Endothelial cell of umbilical vein (primary cell): ENCODE results near the gene ZNF385D. TPM values are rescaled to one million over a fixed set of nuclear protein-coding genes. Genes with fewer than 3 reads are reported as not detected.

Source experiments
- BruUV-seq: library from RNA; stranded (reverse); fragments of 400-500 nt; replicated peaks from 2 replicates; lab custom pipeline; 2021; lab: Mats Ljungman, UMichigan
- CTCF ChIA-PET: fragments of 300-600, 350-600 bp; sonication (Branson Sonifier 250); formaldehyde crosslinking; loops from one replicate; lab custom pipeline; 2021; ENCODE audit warnings: antibody characterized with exemption, inconsistent platforms; lab: Charles Lee
- POLR2A ChIA-PET: fragments of 300-600, 350-600 bp; sonication (Branson Sonifier 250); formaldehyde crosslinking; loops from one replicate; lab custom pipeline; 2021; ENCODE audit warnings: antibody characterized with exemption, inconsistent platforms; lab: Charles Lee
- DNase-seq: peaks from one replicate; pipeline ENCODE4 v3.0.0-alpha.2; 2011; ENCODE audit warnings: low read depth, low spot score
- FAIRE-seq: peaks from 2 replicates; lab custom pipeline; 2011; peaks lifted over from hg19 to GRCh38; lab: Jason Lieb, UNC
- H2AFZ ChIP-seq: 2 replicates; pipeline ENCODE4 v1.6.0; 2012; ENCODE audit warnings: low read depth, low read length, control low read depth, inconsistent platforms
- H3K27ac ChIP-seq: 2 replicates; pipeline ENCODE4 v1.5.1; 2011; ENCODE audit warnings: low read depth, mild to moderate bottlenecking, control low read depth, low read length, moderate library complexity; ENCODE audit not compliant: insufficient read depth
- H3K27me3 ChIP-seq, 2 experiments: 2 replicates each; pipeline versions ENCODE4 v1.6.0 to v1.6.1; 2011; ENCODE audit warnings: low read length in 2 of 2, mixed read lengths in 1 of 2; ENCODE audit not compliant: control insufficient read depth in 2 of 2, insufficient read depth in 2 of 2
- H3K36me3 ChIP-seq, 2 experiments: 2 replicates in 1 of 2; 3 replicates in 1 of 2; pipeline ENCODE4 v1.5.1; 2011; ENCODE audit warnings: low read length in 2 of 2, mild to moderate bottlenecking in 1 of 2, moderate library complexity in 1 of 2; ENCODE audit not compliant: control insufficient read depth in 2 of 2, insufficient read depth in 2 of 2; ENCODE audit errors: extremely low read depth in 1 of 2
- H3K4me1 ChIP-seq: 3 replicates; pipeline ENCODE4 v1.5.1; 2011; ENCODE audit warnings: mild to moderate bottlenecking, low read length; ENCODE audit not compliant: control insufficient read depth, insufficient read depth; ENCODE audit errors: extremely low read depth
- H3K4me2 ChIP-seq: 2 replicates; pipeline ENCODE4 v1.6.1; 2011; ENCODE audit warnings: low read length, control low read depth, mixed read lengths; ENCODE audit not compliant: insufficient read depth
- H3K4me3 ChIP-seq, 3 experiments: fragments of 200-600 bp in 1 of 3; sonication (generic), shearing (Covaris generic) in 1 of 3; replicated peaks in 1 of 3; 2 replicates each; pipeline ENCODE4 v1.5.1; 2011 to 2016; ENCODE audit warnings: control low read depth in 3 of 3, low read length in 3 of 3, mild to moderate bottlenecking in 2 of 3, inconsistent platforms in 1 of 3, low read depth in 1 of 3, moderate library complexity in 1 of 3; ENCODE audit not compliant: insufficient read depth in 1 of 3
- H3K79me2 ChIP-seq: 2 replicates; pipeline ENCODE4 v1.6.0; 2012; ENCODE audit warnings: low read length, inconsistent platforms; ENCODE audit not compliant: control insufficient read depth, insufficient read depth
- H3K9ac ChIP-seq: replicated peaks from 2 replicates; pipeline ENCODE3; 2011; ENCODE audit warnings: low read length, control low read depth; ENCODE audit not compliant: insufficient read depth; ENCODE audit errors: extremely low read depth
- H3K9me1 ChIP-seq: replicated peaks from 3 replicates; pipeline ENCODE4 v1.6.0; 2011; ENCODE audit warnings: mild to moderate bottlenecking, low read length; ENCODE audit not compliant: control insufficient read depth, insufficient read depth; ENCODE audit errors: extremely low read depth
- H3K9me3 ChIP-seq: replicated peaks from 2 replicates; pipeline ENCODE4 v1.5.1; 2012; ENCODE audit warnings: low read length, inconsistent platforms; ENCODE audit not compliant: control insufficient read depth, insufficient read depth
- H4K20me1 ChIP-seq: replicated peaks from 2 replicates; pipeline ENCODE3; 2011; ENCODE audit warnings: mild to moderate bottlenecking, low read length; ENCODE audit not compliant: control insufficient read depth, insufficient read depth; ENCODE audit errors: extremely low read depth
- EZH2 ChIP-seq: IDR thresholded peaks from 2 replicates; pipeline ENCODE4 v1.6.1; 2012; ENCODE audit warnings: borderline replicate concordance, low read depth, mild to moderate bottlenecking, moderate library complexity, low read length, inconsistent platforms; ENCODE audit not compliant: severe bottlenecking
- FOS ChIP-seq: IDR thresholded peaks from 2 replicates; pipeline ENCODE4 v1.6.1; 2011; ENCODE audit warnings: mild to moderate bottlenecking, low read length, moderate library complexity, borderline replicate concordance; ENCODE audit not compliant: insufficient read depth
- GATA2 ChIP-seq: IDR thresholded peaks from 2 replicates; pipeline ENCODE4 v1.7.0; 2011; ENCODE audit warnings: low read depth, mild to moderate bottlenecking, moderate library complexity, mixed read lengths, low read length; ENCODE audit not compliant: insufficient read length, insufficient read depth
- JUN ChIP-seq: IDR thresholded peaks from 2 replicates; pipeline ENCODE4 v1.6.1; 2011; ENCODE audit warnings: borderline replicate concordance, low read depth; ENCODE audit not compliant: insufficient read length, insufficient read depth
- MYC ChIP-seq: IDR thresholded peaks from one replicate; pipeline ENCODE4 v1.6.1; 2011; ENCODE audit warnings: mild to moderate bottlenecking, low read depth, low read length
- POLR2A ChIP-seq: IDR thresholded peaks from 2 replicates; pipeline ENCODE4 v1.6.1; 2012; ENCODE audit warnings: low read depth, mild to moderate bottlenecking, control low read depth, low read length
- POLR2AphosphoS5 ChIP-seq: IDR thresholded peaks from 2 replicates; pipeline ENCODE4 v1.6.1; 2012; ENCODE audit warnings: low read depth, mild to moderate bottlenecking, control low read depth, low read length, moderate library complexity; ENCODE audit not compliant: insufficient read depth
- dilution Hi-C: fragments of 300-500 bp; cut with MboI; formaldehyde crosslinking; loops from one replicate; pipeline ENCODE4 v1.15.0; 2019; ENCODE audit warnings: low sequenced_read_pairs; ENCODE audit not compliant: extremely low pct_ligation_motif_present
- intact Hi-C: fragments of 100-400 bp; cut with micrococcal nuclease; formaldehyde crosslinking; loops from one replicate; pipeline ENCODE4 v1.10.0; 2022
- polyA plus RNA-seq, 4 experiments: library from polyadenylated mRNA; depleted of rRNA in 3 of 4; stranded (reverse) in 3 of 4; unstranded in 1 of 4; fragments of >200 nt; gene quantifications; 2 replicates each; pipeline versions ENCODE4 v1.2.1 to v1.2.3, GENCODE V29; 2011 to 2012; ENCODE audit warnings: missing spikeins in 1 of 4
- total RNA-seq: library from RNA; stranded (reverse); gene quantifications from 2 replicates; pipeline ENCODE4 v1.2.3, GENCODE V29; 2021
- TF ChIP-seq, protein P1 (sequence below), 2 donors: IDR thresholded peaks; 1 replicate in 1 of 2; 2 replicates in 1 of 2; pipeline ENCODE4 v1.5.1; 2011; ENCODE audit warnings: low read length in 2 of 2, mild to moderate bottlenecking in 2 of 2, moderate library complexity in 2 of 2, control low read depth in 1 of 2, inconsistent platforms in 1 of 2, low read depth in 1 of 2; ENCODE audit not compliant: insufficient read depth in 1 of 2; ENCODE audit errors: extremely low read depth in 1 of 2
- TF ChIP-seq, protein P2 (sequence below): IDR thresholded peaks from 2 replicates; pipeline ENCODE4 v1.6.1; 2011; ENCODE audit not compliant: insufficient read depth, insufficient read length

The ZNF385D gene
- total and polyA plus RNA-seq, 2 donors (not counting 3 experiments of a cell fraction or from before 2014, with no cell fraction given), result not detected

DNA sequence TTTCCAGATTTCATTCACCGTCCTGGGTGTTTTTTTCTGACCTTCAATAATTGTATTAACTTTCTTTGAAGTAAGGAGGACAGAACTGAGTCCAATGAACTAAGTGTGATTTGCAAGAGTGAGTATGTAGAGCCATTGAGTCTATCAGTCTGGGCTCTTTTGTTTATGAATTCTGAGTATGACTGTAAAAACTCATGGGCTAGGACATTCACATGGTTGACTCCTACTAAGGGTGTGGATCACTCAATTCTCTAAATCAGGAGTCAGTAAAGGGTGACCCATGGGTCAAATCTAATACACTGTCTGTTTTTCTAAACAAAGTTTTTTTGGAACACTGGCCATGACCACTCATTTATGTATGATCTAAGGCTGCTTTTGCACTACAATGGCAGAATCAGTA lies 269.0 kb downstream of the ZNF385D start:
- Histone ChIP-seq H3K4me1 (no peaks in the 10 kb centered on the region), H3K27me3 (no peaks in the 10 kb centered on the region), H3K79me2 (no peaks in the 10 kb centered on the region), H3K9ac (no peak overlapping the region), H3K9me1 (no peaks in the 10 kb centered on the region), H3K36me3 (no peaks in the 10 kb centered on the region), H3K4me2 (no peak overlapping the region), H3K27ac (no peak overlapping the region), H3K4me3 (no peak overlapping the region), H2AFZ (no peak overlapping the region), H4K20me1 (no peaks in the 10 kb centered on the region), H3K9me3 (no peaks in the 10 kb centered on the region)
- no TSS peak for BruUV-seq
- FAIRE-seq (no peak), DNase-seq (no peak)
- TF ChIP-seq POLR2AphosphoS5, result no peak
- no peak for TF ChIP-seq MYC
- TF ChIP-seq, protein P1, sequence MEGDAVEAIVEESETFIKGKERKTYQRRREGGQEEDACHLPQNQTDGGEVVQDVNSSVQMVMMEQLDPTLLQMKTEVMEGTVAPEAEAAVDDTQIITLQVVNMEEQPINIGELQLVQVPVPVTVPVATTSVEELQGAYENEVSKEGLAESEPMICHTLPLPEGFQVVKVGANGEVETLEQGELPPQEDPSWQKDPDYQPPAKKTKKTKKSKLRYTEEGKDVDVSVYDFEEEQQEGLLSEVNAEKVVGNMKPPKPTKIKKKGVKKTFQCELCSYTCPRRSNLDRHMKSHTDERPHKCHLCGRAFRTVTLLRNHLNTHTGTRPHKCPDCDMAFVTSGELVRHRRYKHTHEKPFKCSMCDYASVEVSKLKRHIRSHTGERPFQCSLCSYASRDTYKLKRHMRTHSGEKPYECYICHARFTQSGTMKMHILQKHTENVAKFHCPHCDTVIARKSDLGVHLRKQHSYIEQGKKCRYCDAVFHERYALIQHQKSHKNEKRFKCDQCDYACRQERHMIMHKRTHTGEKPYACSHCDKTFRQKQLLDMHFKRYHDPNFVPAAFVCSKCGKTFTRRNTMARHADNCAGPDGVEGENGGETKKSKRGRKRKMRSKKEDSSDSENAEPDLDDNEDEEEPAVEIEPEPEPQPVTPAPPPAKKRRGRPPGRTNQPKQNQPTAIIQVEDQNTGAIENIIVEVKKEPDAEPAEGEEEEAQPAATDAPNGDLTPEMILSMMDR (IDR thresholded peaks at IDR 0.05; ENCODE audit: extremely low read depth in 1 of 2, insufficient read depth in 1 of 2, low read depth in 1 of 2, low read length in 2 of 2), result no peak
- no peak for TF ChIP-seq EZH2
- TF ChIP-seq JUN, result no peak
- no peak for TF ChIP-seq FOS
- no peak for TF ChIP-seq POLR2A
- TF ChIP-seq GATA2, result no peak
- TF ChIP-seq, protein P2, sequence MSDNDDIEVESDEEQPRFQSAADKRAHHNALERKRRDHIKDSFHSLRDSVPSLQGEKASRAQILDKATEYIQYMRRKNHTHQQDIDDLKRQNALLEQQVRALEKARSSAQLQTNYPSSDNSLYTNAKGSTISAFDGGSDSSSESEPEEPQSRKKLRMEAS, result no peak
- CTCF ChIA-PET, result no interaction called here
- POLR2A ChIA-PET, result no interaction called here
- intact Hi-C loops, result loop anchor here (10.0 kb wide), 1 partner anchor 633 kb away; no protein-coding TSS in a partner anchor
- dilution Hi-C loops, result no loop called here
